HG03354 (cell line): ENCODE results near the gene DNAAF3.

ENCODE experiments used
- ATAC-seq: cut with Tn5 transposase; IDR thresholded peaks from one replicate; pipeline ENCODE4 v1.9.1; 2021; ENCODE audit warnings: mild to moderate bottlenecking; ENCODE audit not compliant: unreplicated experiment, poor library complexity, severe bottlenecking

DNAAF3 gene

DNA sequence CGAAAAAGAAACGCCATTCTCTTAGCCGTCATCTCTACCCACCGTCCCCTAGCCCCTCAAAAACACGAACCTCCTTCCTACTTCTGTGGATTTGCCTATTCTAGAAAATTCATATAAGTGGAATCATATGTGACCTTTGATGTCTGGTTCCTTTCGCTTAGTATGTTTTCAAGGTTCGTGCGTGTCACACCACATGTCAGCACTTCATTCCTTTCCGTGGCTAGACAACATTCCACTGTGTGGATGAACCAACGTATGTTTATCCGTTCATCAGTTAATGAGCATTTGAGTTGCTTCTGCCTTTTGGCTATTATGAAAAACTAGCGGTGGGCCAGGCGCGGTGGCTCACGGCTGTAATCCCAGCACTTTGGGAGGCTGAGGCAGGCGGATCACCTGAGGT lies 35.0 kb downstream of the DNAAF3 start:
- no peak for ATAC-seq

DNA sequence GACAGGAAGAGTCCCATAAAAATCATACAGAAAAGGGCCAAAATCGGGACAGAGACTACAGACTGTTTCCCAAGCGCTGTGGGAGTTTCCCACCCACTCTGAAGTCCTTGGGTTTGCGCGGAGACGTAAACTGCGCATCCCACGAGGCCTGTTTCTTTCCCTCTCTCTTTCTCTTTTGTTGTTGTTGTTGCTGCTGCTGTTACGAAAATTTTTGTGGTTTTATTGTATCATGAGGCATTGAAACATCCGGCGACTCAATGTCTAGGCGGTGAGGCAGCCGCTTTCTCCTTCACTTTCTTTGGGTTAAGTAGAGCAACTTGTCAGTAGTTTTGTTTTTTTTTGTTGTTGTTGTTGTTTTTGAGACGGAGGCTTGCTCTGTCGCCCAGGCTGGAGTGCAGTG lies 47.4 kb downstream of the DNAAF3 start:
- no peak for ATAC-seq

DNA sequence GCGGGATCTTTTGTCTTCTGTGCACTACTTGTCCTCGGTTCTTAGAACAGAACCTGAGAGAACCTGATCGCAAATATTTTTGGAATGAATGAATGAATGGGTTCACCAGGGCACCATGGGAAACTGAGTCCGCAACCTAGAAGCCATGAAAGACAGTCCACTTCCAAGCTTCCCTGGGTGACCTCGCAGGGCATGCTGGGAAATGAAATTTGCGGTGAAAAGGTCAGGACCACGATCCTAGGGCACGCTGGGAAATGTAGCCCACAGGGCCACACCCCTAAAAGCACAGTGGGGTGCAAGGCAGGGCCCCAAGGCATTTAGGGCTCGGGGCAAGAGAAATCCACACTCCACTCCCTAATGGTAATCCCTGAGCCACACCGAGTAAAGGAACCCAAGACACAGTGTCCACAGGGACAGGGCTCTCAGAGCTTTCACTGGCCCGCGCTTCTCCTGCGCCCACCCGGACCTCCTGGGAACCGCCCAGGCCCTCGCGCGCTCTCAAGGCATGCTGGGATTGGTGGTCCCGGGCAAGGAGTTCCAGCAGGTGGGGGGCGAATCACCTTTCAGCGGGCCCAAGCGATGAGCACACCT lies 47.9 kb downstream of the DNAAF3 start:
- no peak for ATAC-seq

DNA sequence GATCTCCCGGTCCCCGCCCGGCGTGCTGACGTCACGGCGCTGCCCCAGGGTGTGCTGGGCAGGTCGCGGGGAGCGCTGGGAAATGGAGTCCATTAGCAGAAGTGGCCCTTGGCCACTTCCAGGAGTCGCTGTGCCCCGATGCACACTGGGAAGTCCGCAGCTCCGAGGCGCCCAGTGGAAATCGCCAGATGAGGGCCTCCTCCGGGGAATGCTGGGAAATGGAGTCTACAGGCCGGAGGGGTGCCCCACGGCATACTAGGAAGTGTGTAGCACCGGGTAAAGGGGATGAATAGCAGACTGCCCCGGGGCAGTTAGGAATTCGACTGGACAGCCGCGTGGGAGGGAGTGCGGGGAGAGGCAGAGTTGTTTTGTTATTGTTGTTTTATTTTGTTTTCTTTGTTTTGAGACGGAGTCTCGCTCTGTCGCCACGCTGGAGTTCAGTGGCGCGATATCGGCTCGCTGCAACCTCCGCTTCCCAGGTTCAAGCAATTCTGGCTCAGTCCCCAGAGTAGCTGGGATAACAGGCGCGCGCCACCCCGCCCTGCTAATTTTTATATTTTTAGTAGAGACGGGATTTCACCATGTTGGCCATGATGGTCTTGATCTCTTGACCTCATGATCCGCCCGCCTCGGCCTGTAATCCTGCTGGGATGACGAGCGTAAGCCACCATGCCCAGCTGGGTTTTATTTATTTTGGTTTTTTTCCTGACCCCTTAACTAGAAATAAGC lies 48.6 kb downstream of the DNAAF3 start:
- ATAC-seq = peak; percentile 87

DNA sequence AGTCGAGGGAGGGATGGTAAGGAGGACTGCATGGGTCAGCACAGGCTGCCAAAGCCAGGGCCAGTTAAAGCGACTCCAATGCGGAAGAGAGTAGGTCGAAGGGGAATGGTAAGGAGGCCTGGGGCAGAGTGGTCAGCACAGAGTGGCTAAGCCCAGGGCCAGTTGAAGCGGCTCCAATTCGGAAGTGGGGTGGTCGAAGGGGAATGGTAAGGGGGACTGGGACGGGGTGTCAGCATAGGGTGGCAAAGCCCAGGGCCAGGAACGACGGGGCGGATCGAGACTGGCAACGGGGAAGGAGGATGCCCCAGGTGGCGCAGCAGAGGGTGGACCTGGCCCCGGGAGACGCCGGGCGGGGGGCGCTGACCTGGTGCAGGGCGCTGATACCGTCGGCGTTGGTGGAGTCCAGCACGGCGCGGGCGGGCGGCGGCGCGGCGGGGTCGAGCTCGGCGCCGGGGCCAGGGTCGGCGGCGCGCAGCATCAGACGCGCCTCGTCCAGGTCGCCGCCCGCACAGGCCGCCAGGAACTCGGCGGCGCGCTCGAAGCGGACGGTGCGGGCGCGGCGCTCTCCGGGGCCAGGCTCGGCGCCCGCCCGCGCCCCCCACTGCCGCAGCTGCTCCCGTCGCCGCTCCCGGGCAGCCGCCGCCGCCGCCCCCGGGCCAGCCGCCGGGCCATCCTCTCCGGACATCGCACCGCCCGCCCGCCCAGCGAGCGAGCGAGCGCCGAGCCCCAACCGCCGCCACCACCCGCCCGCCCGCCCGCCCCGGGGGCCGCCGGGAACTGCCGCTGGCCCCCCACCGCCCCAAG lies 49.4 kb downstream of the DNAAF3 start, which contains the start of gene PPP1R12C:
TSS of gene PPP1R12C (minus strand) at position 779 of the 804 bp plus-strand sequence. CDS start at position 685, 94 bp downstream.
- ATAC-seq = no peak

DNA sequence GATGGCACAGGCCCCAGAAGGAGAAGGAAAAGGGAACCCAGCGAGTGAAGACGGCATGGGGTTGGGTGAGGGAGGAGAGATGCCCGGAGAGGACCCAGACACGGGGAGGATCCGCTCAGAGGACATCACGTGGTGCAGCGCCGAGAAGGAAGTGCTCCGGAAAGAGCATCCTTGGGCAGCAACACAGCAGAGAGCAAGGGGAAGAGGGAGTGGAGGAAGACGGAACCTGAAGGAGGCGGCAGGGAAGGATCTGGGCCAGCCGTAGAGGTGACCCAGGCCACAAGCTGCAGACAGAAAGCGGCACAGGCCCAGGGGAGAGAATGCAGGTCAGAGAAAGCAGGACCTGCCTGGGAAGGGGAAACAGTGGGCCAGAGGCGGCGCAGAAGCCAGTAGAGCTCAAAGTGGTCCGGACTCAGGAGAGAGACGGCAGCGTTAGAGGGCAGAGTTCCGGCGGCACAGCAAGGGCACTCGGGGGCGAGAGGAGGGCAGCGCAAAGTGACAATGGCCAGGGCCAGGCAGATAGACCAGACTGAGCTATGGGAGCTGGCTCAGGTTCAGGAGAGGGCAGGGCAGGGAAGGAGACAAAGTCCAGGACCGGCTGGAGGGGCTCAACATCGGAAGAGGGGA lies 50.1 kb downstream of the DNAAF3 start:
- ATAC-seq = no peak

DNA sequence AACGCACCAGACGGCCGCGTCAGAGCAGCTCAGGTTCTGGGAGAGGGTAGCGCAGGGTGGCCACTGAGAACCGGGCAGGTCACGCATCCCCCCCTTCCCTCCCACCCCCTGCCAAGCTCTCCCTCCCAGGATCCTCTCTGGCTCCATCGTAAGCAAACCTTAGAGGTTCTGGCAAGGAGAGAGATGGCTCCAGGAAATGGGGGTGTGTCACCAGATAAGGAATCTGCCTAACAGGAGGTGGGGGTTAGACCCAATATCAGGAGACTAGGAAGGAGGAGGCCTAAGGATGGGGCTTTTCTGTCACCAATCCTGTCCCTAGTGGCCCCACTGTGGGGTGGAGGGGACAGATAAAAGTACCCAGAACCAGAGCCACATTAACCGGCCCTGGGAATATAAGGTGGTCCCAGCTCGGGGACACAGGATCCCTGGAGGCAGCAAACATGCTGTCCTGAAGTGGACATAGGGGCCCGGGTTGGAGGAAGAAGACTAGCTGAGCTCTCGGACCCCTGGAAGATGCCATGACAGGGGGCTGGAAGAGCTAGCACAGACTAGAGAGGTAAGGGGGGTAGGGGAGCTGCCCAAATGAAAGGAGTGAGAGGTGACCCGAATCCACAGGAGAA lies 50.9 kb downstream of the DNAAF3 start:
- no peak for ATAC-seq

DNA sequence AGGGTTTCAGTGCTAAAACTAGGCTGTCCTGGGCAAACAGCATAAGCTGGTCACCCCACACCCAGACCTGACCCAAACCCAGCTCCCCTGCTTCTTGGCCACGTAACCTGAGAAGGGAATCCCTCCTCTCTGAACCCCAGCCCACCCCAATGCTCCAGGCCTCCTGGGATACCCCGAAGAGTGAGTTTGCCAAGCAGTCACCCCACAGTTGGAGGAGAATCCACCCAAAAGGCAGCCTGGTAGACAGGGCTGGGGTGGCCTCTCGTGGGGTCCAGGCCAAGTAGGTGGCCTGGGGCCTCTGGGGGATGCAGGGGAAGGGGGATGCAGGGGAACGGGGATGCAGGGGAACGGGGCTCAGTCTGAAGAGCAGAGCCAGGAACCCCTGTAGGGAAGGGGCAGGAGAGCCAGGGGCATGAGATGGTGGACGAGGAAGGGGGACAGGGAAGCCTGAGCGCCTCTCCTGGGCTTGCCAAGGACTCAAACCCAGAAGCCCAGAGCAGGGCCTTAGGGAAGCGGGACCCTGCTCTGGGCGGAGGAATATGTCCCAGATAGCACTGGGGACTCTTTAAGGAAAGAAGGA lies 51.8 kb downstream of the DNAAF3 start:
- ATAC-seq = no peak

DNA sequence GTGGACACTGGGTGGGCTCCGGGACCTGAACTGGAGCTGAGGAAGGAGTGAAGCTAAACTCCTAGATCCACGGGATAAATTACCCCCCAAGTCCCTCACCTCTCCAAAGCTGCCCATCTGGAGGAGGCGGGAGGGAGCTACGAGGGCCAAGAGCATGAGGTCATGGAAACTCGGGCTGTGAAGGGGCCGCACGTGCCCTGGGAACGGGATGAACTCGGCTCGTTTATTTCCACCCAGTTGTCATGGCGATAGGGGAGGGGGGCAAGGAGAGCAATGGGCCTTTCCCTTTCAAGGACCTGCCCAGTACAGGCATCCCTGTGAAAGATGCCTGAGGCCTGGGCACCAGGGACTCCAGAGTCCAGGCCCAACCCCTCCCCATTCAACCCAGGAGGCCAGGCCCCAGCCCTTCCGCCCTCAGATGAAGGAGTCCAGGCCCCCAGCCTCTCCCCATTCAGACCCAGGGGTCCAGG lies 52.8 kb downstream of the DNAAF3 start:
- no peak for ATAC-seq

DNA sequence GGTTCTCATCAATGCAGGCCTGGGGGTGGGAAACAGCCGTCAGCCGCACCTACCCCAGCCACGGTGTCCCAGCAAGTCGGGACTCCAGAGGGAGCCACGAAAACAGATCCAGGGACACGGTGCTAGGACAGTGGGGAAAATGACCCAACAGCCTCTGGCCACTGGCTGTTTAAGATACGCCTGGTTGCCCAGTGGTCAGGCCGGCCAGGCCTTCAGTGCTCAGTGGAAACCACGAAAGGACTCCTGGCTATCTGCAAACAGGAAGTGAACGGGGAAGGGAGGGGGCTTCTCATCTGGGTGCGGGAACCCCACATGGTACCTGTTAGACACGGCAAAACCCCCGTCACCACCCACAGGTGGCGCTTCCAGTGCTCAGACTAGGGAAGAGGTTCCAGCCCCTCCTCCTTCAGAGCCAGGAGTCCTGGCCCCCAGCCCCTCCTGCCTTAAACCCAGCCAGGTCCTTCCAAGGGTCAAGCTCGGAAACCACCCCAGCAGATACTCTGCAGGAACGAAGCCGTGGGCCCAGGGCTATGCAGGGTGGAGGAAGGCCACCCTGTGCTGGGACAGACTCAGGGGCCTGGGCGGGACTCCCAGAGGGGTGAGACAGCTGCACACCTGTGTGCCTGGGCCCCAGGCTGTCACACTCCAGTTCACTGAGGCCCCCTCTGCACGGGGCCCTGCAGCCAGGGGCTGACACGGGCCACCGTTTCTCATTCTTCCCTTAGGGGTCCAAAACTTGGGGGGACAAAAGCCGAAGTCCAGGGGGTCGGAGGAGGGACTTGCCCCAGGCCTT lies 53.4 kb downstream of the DNAAF3 start:
- no peak for ATAC-seq

DNA sequence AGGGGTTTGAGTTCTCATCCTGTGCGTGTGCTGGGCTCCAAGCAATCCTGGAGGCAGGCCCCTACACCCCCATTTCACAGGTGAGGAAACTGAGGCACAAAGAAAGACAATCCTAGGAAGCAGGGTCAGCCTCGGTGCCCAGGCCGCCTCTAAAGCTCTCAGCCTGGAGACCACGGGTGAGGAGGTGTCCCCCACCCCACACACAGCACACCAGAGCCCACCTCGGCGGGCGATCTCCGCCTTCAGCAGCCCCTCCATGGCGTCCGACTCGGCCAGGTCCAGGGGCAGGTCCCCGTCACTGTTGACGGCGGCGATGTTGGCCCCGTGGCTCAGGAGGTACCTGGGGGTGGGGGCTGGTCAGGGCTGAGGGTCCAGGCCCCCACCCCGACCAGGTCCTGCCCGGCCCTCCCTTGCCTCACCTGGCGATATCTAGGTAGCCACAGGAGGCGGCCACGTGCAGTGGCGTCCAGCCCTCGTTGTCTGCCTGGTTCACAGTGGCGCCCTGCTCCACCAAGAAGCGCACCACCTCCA lies 54.1 kb downstream of the DNAAF3 start:
- ATAC-seq = no peak

DNA sequence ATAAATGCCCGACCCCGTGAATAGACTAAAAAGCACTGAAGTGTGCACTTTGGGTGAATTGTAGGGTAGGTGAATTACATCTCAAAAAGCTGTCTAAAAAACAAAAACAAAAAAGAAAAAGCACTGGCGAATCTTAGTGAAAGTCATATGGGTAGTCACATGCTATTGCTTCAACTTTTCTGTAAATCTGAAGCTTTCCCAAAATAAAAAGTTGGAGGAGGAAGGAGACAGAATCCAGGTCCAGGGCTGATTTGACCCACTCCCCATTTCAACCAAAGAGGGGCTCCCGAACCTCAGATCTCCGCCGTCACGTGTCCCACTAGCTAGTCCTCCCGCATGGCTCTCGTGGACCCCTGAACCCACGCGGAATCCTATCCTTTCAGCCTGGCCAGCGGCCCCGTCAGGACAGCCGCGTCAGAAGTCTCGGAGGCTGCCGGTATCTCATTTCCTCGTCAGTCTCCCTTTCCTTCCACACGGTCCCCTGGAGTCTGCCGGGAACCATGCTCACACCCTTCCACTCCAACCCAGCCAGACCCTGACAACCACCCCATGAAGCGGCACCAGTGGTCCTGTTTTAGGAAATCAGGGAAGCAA lies 55.1 kb downstream of the DNAAF3 start:
- ATAC-seq = no peak

DNA sequence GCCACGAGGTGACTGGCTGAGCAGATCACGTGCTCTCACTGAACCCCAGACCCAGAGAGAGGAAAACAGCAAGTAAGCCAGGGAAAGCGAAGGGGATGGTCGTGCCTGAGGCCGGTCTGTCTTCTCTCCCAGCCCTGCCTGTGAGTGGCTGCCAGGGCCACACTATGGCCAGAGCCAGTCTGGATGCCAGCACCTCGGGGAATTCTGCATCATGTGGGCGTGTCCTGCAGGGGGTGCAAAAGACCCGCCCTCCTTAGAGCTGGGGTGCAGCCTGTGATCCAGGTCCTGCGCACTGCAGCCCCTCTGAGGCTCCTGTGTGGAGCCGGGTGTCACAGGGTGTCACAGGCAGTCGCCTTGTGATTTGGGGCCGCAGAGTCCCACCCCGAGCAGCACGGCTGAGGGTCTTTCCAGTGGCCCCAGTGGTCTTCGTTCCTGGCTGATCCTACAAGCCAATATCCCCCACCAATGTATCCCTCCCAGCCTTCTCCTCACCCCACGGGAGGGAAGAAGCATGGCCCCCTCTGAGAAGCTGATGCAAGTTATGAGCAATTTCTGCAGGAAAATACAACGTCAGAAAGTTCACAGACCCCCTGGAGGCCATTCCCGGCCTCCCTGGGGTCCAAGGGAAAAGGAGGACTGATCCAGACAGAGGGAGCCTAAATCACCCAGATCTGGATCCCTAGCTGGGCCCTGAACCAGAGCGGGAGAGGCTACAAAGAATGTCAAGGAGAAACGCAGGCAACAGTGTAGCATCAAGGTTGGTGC lies 56.7 kb downstream of the DNAAF3 start:
- ATAC-seq = no peak
